ENCODE measurements around the gene ZBTB7A.

The ZBTB7A gene

DNA sequence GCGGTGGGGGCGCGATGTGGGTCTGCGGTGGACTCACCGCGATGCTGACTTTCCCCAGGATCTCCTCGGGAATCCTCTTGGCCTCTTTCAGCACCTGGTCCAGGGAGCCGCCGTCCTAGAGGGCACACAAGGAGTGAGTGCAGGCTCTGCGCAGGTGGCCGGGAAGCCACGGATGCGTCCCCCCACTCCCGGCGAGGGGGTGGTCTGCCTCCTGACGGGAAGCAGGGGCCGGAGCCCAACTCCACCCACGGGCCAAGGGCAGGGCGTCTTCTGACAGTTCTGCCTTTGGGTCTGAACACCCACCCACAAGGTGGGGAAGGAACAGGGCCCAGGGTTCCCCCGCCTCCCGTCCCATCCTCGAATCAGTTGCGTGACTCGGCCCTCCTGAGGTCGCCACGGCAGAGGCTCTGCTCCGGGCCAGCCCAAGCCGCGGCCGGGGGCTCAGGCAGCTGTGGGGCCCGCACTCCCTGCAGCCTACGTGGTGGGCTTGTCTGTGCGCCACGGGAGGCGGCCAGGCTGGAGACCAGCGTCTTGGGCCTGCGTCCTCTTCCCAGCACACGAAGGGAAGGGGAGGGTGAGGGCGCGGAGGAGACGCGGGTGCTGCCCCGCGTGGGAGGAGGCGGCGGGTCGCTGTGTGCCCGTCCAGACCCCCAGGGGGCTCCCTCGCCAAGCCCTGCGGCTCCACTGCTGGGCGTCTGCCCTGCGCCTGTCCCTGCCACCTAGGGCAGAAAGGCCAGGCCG is 35.8 kb upstream of the ZBTB7A start:
- Histone ChIP-seq H3K9me3 (ENCODE audit: control insufficient read depth, low read length) (no peaks in the 10 kb centered on the region), H3K27ac (ENCODE audit: low read depth, low read length, severe bottlenecking) (no peak overlapping the region), H3K4me3 (ENCODE audit: extremely low read depth, insufficient read depth, low read length, poor library complexity, severe bottlenecking) (no peak overlapping the region), H3K4me1 (ENCODE audit: control insufficient read depth, insufficient read depth, low read length, poor library complexity, severe bottlenecking) (peaks cover 3% of the 10 kb centered on the region), H3K36me3 (ENCODE audit: control insufficient read depth, insufficient read depth, low read length) (peaks cover 93% of the 10 kb centered on the region)
- 94 to 95% methylated on average over 45 to 53 of the region's 53 CpGs for WGBS, 2 experiments (ENCODE audit: insufficient coverage in 2 of 2)

DNA sequence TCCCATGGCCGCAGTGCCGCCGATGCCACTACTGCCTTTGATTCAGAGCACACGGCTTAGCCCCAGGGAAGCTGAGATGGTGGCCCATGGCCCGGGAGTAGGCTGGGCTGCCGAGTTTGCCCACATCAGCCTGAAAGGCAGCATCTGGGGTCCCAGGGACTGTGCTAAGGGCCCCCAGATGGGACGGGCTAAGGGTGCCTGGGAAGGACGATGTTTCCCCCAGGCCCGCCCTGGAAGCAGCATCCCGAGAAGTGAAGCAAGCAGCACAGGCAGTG is 34.7 kb upstream of the ZBTB7A start:
- Histone ChIP-seq H3K4me1 (ENCODE audit: control insufficient read depth, insufficient read depth, low read length, poor library complexity, severe bottlenecking) (peaks cover 3% of the 10 kb centered on the region), H3K9me3 (ENCODE audit: control insufficient read depth, low read length) (no peaks in the 10 kb centered on the region), H3K36me3 (ENCODE audit: control insufficient read depth, insufficient read depth, low read length) (peaks cover 93% of the 10 kb centered on the region), H3K27ac (ENCODE audit: low read depth, low read length, severe bottlenecking) (no peak overlapping the region), H3K4me3 (ENCODE audit: extremely low read depth, insufficient read depth, low read length, poor library complexity, severe bottlenecking) (no peak overlapping the region)
- WGBS, 2 experiments (ENCODE audit: insufficient coverage in 2 of 2) = 98 to 100% methylated on average over 10 of the region's 10 CpGs

DNA sequence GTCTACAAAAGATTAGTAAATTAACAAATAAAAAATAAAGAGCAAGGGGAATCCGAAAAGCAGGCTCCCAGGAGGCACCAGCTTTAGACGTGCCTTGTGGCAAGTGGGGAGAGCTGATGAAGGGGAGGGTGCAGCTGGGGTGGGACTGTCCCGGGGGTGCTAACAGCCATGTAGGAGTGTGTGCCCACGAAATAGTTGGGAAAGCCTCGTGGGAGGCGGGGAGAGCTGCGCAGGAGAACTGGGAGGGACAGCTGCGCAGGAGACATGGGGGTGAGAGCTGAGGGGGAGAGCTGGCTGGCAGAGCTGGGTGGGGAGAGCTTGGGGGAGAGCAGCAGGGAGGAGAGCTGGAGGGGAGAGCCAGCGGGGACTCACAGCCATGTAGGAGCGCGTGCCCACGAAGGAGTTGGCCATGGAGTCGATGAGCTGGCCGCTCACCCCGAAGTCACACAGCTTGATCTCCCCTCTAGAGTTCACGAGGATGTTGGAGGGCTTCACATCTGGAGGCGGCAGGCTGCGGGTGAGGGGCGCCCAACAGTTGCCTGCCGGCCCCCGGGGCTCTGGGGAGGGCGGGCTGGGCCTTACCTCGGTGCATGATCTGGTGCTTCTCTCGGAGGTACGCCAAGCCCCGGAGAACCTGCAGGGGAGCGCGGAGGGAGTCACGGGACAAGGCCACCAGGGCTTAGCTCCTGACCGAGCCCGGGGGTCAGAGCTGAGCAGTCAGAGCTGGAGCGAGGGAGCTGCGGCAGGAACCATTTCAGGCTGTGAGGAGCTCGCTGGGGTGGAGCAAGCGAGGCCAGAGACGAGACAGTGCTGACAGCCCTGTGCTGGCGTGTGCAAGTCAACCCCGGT is 34.2 kb upstream of the ZBTB7A start:
- peaks cover 93% of the 10 kb centered on the region for H3K36me3 ChIP-seq (ENCODE audit: control insufficient read depth, insufficient read depth, low read length)
- 94 to 97% methylated on average over 32 to 38 of the region's 38 CpGs for WGBS, 2 experiments (ENCODE audit: insufficient coverage in 2 of 2)
- no peak overlapping the region for H3K27ac ChIP-seq (ENCODE audit: low read depth, low read length, severe bottlenecking)
- no peaks in the 10 kb centered on the region for H3K9me3 ChIP-seq (ENCODE audit: control insufficient read depth, low read length)
- peaks cover 3% of the 10 kb centered on the region for H3K4me1 ChIP-seq (ENCODE audit: control insufficient read depth, insufficient read depth, low read length, poor library complexity, severe bottlenecking)
- no peak overlapping the region for H3K4me3 ChIP-seq (ENCODE audit: extremely low read depth, insufficient read depth, low read length, poor library complexity, severe bottlenecking)

DNA sequence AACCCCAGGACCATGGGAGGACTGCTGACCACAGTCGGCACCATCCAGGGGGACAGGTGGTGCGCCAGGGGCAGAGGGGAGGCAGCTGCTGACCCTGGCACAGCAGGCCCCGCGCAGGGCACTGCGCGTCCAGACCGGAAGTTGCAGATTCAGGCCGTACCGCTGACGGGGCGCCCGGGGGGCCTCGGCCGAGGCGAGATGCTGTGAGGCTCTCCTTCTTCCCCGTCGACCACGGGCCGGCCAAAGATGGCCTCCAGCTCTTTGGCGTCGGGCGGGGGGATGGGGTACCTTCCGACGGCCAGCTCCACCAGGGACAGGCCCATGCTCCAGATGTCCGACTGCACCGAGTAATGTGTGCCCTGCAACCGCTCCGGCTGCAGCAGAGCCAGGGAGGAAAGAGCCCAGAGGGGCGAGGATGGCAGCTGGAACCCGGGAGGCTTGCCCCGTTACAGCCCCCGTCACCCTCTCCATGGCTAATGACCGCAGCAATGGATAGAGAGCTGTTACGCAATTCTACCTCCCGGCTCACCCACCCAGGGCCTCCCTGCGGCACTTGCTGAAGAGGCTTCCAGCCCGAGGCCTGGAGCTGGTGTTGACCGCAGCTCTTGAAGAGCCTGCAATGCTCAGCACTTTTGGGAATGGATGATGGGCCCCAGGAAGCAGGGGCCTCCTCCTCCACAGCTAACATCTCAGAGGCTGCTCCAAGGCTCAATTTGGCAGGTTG is 32.5 kb upstream of the ZBTB7A start:
- 96 to 99% methylated on average over 33 to 36 of the region's 38 CpGs for WGBS, 2 experiments (ENCODE audit: insufficient coverage in 2 of 2)
- Histone ChIP-seq H3K27ac (ENCODE audit: low read depth, low read length, severe bottlenecking) (no peak overlapping the region), H3K4me3 (ENCODE audit: extremely low read depth, insufficient read depth, low read length, poor library complexity, severe bottlenecking) (no peak overlapping the region), H3K9me3 (ENCODE audit: control insufficient read depth, low read length) (no peaks in the 10 kb centered on the region), H3K36me3 (ENCODE audit: control insufficient read depth, insufficient read depth, low read length) (peaks cover 88% of the 10 kb centered on the region), H3K4me1 (ENCODE audit: control insufficient read depth, insufficient read depth, low read length, poor library complexity, severe bottlenecking) (no peaks in the 10 kb centered on the region)

DNA sequence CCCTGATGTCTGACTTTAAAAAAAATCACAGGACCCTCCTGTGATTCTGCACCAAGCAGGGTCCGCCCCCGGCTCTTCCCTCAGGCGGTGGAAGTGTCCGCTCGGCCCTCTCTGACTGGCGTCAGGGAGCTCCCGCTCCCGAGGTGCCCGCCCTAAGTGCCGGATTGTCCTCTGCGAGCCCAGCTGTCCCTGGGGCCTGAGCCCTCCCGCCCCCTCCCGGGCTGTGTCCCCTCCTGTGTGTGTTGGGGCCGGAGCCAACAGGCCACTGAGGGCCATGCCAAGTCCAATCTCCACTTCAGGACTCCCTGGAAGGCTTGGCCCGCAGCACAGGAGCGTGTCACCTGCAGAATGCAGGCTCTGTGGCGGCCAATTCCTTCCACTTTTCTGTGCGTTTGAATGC is 31.8 kb upstream of the ZBTB7A start:
- 94 to 98% methylated on average over 17 to 18 of the region's 18 CpGs for WGBS, 2 experiments (ENCODE audit: insufficient coverage in 2 of 2)
- Histone ChIP-seq H3K27ac (ENCODE audit: low read depth, low read length, severe bottlenecking) (no peak overlapping the region), H3K4me1 (ENCODE audit: control insufficient read depth, insufficient read depth, low read length, poor library complexity, severe bottlenecking) (no peaks in the 10 kb centered on the region), H3K9me3 (ENCODE audit: control insufficient read depth, low read length) (no peaks in the 10 kb centered on the region), H3K36me3 (ENCODE audit: control insufficient read depth, insufficient read depth, low read length) (peaks cover 88% of the 10 kb centered on the region), H3K4me3 (ENCODE audit: extremely low read depth, insufficient read depth, low read length, poor library complexity, severe bottlenecking) (no peak overlapping the region)

DNA sequence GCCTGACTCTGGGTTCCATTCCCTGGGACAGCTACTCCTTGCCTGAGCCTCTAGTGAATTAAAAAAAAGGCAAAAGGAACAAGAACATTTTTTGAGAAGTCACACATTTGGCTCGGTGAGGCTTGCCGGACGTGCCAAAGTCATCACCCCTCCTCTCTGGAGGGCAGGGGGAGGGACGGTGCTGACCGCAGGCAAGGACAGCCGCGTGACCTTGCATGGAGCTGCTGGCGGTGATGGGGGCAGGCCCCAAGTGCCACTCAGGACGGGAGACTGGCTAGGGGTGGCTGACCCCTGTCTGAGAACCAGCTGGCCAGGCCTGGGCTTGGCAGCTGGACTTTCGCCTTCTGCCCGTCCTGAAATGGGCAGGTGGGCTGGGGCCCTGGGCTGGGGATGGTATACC is 30.8 kb upstream of the ZBTB7A start:
- Histone ChIP-seq H3K36me3 (ENCODE audit: control insufficient read depth, insufficient read depth, low read length) (peaks cover 83% of the 10 kb centered on the region), H3K4me1 (ENCODE audit: control insufficient read depth, insufficient read depth, low read length, poor library complexity, severe bottlenecking) (no peaks in the 10 kb centered on the region), H3K4me3 (ENCODE audit: extremely low read depth, insufficient read depth, low read length, poor library complexity, severe bottlenecking) (no peak overlapping the region), H3K27ac (ENCODE audit: low read depth, low read length, severe bottlenecking) (no peak overlapping the region), H3K9me3 (ENCODE audit: control insufficient read depth, low read length) (no peaks in the 10 kb centered on the region)
- 96 to 97% methylated on average over 10 to 11 of the region's 11 CpGs for WGBS, 2 experiments (ENCODE audit: insufficient coverage in 2 of 2)

DNA sequence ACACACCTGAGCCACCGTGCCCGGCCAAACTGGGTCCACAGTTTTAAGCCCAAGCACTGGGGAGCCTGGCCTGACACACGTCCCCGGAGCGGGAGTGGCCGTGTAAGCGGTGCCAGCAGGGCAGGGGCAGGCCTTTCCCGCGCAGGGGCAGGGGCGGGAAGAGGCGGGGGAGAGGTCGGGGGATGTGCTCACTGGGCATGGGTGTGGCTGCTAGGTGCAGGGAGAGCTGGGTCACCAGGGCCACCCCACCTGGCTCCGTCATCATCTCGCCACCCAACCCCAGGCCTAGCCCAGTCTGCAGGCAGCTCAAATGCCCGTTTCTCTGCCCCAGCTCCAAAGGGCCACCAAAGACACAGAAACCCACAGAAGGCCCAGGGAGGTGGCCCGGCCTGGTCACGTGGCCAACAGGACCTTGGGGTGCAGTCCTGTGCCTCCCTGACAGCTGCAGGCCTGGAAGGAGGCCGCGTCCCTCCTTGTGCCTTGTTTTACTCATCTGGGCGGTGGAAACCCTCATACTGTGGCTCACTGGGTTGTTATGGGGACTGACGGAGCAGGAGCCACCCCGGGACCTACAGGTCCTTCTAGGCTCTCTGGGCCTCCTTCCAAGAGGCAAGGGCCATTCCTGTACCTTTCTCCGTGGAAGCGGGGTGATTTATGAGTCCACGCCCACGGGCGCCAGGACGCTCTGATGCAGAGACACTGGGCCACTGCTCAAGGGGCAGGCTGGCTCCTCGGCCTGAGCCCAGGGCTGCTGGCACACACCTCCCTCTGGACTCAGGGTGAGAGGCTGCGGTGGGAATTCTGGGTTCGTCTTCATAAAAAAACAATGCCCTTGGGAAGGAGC is 29.6 kb upstream of the ZBTB7A start:
- Histone ChIP-seq H3K27ac (ENCODE audit: low read depth, low read length, severe bottlenecking) (no peak overlapping the region), H3K4me1 (ENCODE audit: control insufficient read depth, insufficient read depth, low read length, poor library complexity, severe bottlenecking) (no peaks in the 10 kb centered on the region), H3K36me3 (ENCODE audit: control insufficient read depth, insufficient read depth, low read length) (peaks cover 82% of the 10 kb centered on the region), H3K4me3 (ENCODE audit: extremely low read depth, insufficient read depth, low read length, poor library complexity, severe bottlenecking) (no peak overlapping the region), H3K9me3 (ENCODE audit: control insufficient read depth, low read length) (no peaks in the 10 kb centered on the region)
- 92 to 95% methylated on average over 23 to 30 of the region's 31 CpGs for WGBS, 2 experiments (ENCODE audit: insufficient coverage in 2 of 2)

DNA sequence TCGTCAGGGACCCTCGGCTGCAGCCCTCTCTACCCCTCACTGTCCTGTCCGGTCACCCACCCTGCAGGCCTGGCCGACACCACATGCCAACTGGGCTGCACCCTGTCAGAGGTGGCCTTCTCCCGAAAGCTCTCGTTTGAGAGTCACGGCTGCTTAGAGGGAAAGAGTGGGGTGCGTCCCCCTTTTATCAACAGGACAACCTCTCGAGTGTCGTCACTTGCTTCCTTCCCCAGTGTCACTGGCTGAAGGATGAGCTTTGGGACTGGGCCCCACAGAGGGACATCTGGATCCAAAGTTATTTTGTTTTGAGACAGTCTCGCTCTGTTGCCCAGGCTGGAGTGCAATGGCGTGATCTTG is 28.8 kb upstream of the ZBTB7A start:
- Histone ChIP-seq H3K9me3 (ENCODE audit: control insufficient read depth, low read length) (no peaks in the 10 kb centered on the region), H3K27ac (ENCODE audit: low read depth, low read length, severe bottlenecking) (no peak overlapping the region), H3K4me3 (ENCODE audit: extremely low read depth, insufficient read depth, low read length, poor library complexity, severe bottlenecking) (no peak overlapping the region), H3K4me1 (ENCODE audit: control insufficient read depth, insufficient read depth, low read length, poor library complexity, severe bottlenecking) (no peaks in the 10 kb centered on the region), H3K36me3 (ENCODE audit: control insufficient read depth, insufficient read depth, low read length) (peaks cover 84% of the 10 kb centered on the region)
- WGBS, 2 experiments (ENCODE audit: insufficient coverage in 2 of 2) = 95 to 96% methylated on average over 9 to 12 of the region's 12 CpGs

DNA sequence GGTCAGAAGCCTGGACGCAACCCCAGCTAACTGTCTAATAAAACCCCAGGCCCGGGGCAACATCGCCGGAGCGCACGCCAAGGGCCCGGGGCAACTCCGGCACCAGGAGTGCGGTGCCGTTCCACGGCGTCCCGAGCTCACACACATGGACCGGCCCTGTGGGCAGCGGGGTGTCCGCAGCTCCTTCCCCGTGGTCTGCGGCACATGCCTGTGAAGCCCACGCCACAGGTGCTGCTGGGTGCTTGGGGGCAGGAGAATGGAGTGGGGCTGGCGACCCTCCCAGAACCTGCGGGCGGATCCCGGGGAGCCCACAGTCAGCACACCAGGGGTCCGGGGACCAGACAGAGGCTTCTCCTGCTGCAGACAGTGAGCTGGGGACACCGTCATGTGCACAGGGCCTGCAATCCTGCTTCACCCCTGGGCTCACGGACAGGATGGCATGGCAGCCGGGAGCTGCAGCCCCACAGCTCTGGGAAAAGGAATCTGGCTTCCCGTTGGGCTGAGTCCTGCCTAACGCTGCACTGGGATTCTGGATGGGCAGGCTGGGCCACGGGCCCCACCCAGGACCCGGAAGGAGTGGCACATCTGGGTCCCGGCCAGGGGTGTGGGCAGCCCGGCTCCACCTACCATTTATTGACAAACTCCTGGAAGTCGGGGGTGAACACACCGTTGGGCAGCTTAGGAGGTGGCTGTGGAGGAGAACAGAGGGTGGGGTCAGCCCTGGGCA is 28.2 kb upstream of the ZBTB7A start:
- Histone ChIP-seq H3K36me3 (ENCODE audit: control insufficient read depth, insufficient read depth, low read length) (peaks cover 84% of the 10 kb centered on the region), H3K9me3 (ENCODE audit: control insufficient read depth, low read length) (no peaks in the 10 kb centered on the region), H3K4me3 (ENCODE audit: extremely low read depth, insufficient read depth, low read length, poor library complexity, severe bottlenecking) (no peak overlapping the region), H3K4me1 (ENCODE audit: control insufficient read depth, insufficient read depth, low read length, poor library complexity, severe bottlenecking) (no peaks in the 10 kb centered on the region), H3K27ac (ENCODE audit: low read depth, low read length, severe bottlenecking) (no peak overlapping the region)
- 97 to 98% methylated on average over 31 to 35 of the region's 35 CpGs for WGBS, 2 experiments (ENCODE audit: insufficient coverage in 2 of 2)

DNA sequence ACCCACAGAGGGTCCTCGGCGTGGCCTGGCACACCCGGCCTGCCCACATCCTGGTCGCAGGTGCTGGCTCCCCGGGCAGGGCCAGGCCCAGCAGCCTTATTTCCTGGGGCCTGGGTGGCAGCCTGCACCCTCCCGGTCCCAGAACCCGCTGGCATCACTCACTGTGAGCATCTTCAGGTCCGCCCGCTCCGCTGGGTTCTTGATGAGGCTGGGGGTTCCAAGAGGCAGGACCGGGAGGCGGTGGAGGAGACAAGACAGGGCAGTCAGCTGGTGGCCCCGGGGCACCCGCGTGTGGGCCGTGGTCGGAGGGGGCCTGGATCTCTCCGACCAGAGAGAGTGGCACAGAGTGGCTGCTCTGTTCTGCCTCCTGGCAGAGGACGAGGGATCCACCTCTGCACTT is 27.6 kb upstream of the ZBTB7A start:
- Histone ChIP-seq H3K4me1 (ENCODE audit: control insufficient read depth, insufficient read depth, low read length, poor library complexity, severe bottlenecking) (no peaks in the 10 kb centered on the region), H3K27ac (ENCODE audit: low read depth, low read length, severe bottlenecking) (no peak overlapping the region), H3K4me3 (ENCODE audit: extremely low read depth, insufficient read depth, low read length, poor library complexity, severe bottlenecking) (no peak overlapping the region), H3K9me3 (ENCODE audit: control insufficient read depth, low read length) (no peaks in the 10 kb centered on the region), H3K36me3 (ENCODE audit: control insufficient read depth, insufficient read depth, low read length) (peaks cover 84% of the 10 kb centered on the region)
- 96 to 97% methylated on average over 18 of the region's 19 CpGs for WGBS, 2 experiments (ENCODE audit: insufficient coverage in 2 of 2)
